Tibial nerve (tissue), 4 donors: ENCODE data around the gene GPR26.

Experiments used
- EP300 ChIP-seq, 2 donors: sonication (generic); formaldehyde crosslinking; IDR thresholded peaks; one replicate each; pipeline ENCODE4 v1.6.1; 2017; ENCODE audit warnings: antibody characterized with exemption in 2 of 2, mild to moderate bottlenecking in 1 of 2
- TF ChIP-seq, protein P1 (sequence below), 5 experiments: fragments of 200-600 bp in 3 of 5; fragments of 450-650 bp in 2 of 5; sonication (generic) in 3 of 5; IDR thresholded peaks; one replicate each; pipeline ENCODE4 v1.5.1; 2016 to 2019; ENCODE audit warnings: antibody characterized with exemption in 5 of 5, mild to moderate bottlenecking in 3 of 5, moderate library complexity in 2 of 5

DNA sequence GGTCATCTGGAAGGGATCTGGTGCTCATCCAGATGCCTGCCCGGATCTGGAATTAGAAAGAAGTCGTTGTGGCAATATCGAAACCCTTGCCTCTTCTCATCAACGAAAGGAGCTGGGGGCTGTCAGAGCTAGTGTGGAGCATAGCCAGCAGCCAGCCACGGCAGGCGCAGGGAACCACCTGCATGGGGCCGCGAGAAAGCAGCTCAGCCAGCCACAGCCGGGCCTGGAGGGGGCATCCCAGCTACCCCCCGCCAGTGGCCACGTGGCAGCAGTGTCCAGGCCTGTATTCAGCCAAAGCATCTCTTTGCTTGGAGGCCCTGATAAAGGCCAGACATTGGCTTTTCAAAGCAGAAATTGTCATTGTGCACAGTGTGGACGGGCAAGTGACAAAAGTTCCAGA, 19.1 kb downstream of the GPR26 start:
- TF ChIP-seq, protein P1, sequence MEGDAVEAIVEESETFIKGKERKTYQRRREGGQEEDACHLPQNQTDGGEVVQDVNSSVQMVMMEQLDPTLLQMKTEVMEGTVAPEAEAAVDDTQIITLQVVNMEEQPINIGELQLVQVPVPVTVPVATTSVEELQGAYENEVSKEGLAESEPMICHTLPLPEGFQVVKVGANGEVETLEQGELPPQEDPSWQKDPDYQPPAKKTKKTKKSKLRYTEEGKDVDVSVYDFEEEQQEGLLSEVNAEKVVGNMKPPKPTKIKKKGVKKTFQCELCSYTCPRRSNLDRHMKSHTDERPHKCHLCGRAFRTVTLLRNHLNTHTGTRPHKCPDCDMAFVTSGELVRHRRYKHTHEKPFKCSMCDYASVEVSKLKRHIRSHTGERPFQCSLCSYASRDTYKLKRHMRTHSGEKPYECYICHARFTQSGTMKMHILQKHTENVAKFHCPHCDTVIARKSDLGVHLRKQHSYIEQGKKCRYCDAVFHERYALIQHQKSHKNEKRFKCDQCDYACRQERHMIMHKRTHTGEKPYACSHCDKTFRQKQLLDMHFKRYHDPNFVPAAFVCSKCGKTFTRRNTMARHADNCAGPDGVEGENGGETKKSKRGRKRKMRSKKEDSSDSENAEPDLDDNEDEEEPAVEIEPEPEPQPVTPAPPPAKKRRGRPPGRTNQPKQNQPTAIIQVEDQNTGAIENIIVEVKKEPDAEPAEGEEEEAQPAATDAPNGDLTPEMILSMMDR (IDR thresholded peaks at IDR 0.05): no peak
- TF ChIP-seq EP300 (IDR thresholded peaks at IDR 0.05): no peak
